ENCODE results near the gene KNDC1.

Gene KNDC1

GRCh38 chr10:133176546-133176945 lies 16.5 kb downstream of the KNDC1 start:
- TF ChIP-seq, protein P1, sequence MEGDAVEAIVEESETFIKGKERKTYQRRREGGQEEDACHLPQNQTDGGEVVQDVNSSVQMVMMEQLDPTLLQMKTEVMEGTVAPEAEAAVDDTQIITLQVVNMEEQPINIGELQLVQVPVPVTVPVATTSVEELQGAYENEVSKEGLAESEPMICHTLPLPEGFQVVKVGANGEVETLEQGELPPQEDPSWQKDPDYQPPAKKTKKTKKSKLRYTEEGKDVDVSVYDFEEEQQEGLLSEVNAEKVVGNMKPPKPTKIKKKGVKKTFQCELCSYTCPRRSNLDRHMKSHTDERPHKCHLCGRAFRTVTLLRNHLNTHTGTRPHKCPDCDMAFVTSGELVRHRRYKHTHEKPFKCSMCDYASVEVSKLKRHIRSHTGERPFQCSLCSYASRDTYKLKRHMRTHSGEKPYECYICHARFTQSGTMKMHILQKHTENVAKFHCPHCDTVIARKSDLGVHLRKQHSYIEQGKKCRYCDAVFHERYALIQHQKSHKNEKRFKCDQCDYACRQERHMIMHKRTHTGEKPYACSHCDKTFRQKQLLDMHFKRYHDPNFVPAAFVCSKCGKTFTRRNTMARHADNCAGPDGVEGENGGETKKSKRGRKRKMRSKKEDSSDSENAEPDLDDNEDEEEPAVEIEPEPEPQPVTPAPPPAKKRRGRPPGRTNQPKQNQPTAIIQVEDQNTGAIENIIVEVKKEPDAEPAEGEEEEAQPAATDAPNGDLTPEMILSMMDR (IDR thresholded peaks at IDR 0.05; ENCODE audit: low read depth, low read length, missing control alignments): no peak
- no peak overlapping the region for H3K4me3 ChIP-seq (replicated peaks; ENCODE audit: low read depth, low read length)
- DNase-seq (ENCODE audit: extremely low read depth, low read depth): no peak

DNA sequence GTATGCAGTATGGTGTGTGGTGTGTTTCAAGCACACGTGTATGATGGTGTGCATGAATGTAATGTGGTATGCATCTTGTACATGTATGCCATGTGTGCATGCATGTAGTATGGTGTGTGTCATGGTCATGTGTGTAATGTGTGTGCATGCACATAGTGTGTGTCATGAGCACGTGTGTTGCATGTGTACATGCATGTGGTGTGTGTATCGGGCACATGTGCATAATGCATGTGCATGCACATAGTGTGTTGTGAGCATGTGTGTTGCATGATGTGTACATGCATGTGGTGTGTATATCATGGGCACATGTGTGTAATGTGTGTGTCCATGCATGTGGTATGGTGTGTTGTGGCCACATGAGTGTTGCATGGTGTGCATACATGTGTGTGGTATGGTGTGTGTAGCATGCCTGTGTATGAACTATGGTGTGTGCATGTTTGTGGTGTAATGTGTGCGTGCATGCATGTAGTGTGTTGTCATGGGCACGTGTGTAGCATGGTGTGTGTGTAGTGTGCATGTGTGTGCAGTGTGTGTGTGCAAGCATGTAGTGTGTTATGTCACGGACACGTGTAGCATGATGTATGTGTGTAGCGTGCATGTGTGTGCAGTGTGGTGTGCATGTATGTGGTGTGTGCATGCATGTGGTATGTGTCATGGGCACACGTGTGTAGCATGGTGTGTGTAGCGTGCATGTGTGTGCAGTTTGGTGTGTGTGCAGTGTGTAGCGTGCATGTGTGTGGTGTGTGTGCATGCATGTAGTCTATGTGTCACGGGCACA lies 17.6 kb downstream of the KNDC1 start:
- no peak overlapping the region for H3K4me3 ChIP-seq (replicated peaks; ENCODE audit: low read depth, low read length)
- DNase-seq (ENCODE audit: extremely low read depth, low read depth): no peak
- TF ChIP-seq, protein P1 (IDR thresholded peaks at IDR 0.05; ENCODE audit: low read depth, low read length, missing control alignments): no peak

GRCh38 chr10:133178357-133179127 lies 18.5 kb downstream of the KNDC1 start:
- TF ChIP-seq, protein P1 (IDR thresholded peaks at IDR 0.05; ENCODE audit: low read depth, low read length, missing control alignments): no peak
- DNase-seq (ENCODE audit: extremely low read depth, low read depth): no peak
- no peak overlapping the region for H3K4me3 ChIP-seq (replicated peaks; ENCODE audit: low read depth, low read length)

GRCh38 chr10:133179128-133179520 lies 19.1 kb downstream of the KNDC1 start:
- no peak overlapping the region for H3K4me3 ChIP-seq (replicated peaks; ENCODE audit: low read depth, low read length)
- TF ChIP-seq, protein P1 (IDR thresholded peaks at IDR 0.05; ENCODE audit: low read depth, low read length, missing control alignments): no peak
- no peak for DNase-seq (ENCODE audit: extremely low read depth, low read depth)

DNA sequence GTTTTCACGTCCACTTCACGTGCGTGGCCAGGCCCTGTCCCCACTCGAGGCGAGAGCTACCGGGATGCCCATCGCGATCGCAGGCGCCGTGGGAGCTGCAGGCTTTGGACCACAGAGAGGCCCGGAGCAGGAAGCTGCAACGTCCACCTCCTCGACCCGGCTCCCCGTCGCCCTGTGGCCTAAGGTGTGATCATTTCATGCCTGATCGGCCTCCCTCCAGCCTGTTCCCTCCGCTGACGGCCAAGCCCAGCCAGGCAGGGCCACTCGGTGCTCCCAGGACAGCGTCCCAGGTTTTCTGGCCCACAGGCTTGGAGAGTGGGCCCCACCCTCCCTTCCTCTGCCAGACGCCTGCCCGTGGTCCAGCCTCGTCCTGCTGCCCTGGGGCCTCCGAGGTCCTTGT lies 19.6 kb downstream of the KNDC1 start:
- TF ChIP-seq, protein P1 (IDR thresholded peaks at IDR 0.05; ENCODE audit: low read depth, low read length, missing control alignments): no peak
- H3K4me3 ChIP-seq (replicated peaks; ENCODE audit: low read depth, low read length): no peak overlapping the region
- DNase-seq (ENCODE audit: extremely low read depth, low read depth): no peak

DNA sequence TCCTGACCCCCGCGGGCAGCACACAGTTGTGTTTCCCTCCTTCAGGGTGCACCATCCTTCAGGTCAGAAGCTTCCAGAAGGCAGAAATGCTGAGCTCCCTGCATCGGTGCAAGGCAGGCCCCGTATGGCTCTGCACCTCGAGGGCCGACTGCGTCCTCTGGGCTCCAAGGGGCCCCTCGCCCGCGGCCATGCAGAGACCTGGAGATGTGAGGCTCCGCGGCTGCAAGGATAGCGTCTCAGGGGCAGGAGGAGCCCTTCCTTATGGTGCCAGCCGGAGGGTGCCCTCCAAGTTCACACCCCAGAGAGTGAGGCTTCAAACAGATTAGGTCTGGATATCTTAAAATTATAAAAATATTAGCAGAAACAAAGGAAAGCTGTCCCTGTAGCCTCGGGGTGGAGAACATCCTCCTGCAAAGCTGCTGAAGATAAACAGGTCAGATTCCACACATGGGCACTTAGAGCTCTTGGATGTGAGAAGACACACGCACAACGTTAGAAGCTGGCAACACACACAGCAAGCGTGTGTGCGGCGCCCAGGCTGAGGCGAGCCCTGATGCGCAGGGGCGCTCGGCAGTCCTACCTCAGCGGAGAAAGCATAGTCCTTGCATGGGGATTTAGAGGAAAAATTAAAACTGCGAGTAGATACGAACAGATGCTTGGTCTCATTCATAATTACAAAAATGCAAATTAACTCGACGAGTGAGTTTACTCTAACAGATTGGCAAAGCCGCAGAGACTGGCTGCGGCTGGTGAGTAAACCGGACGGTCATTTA lies 20.4 kb downstream of the KNDC1 start:
- DNase-seq (ENCODE audit: extremely low read depth, low read depth): no peak
- no peak overlapping the region for H3K4me3 ChIP-seq (replicated peaks; ENCODE audit: low read depth, low read length)
- TF ChIP-seq, protein P1 (IDR thresholded peaks at IDR 0.05; ENCODE audit: low read depth, low read length, missing control alignments): no peak
